Non-pigmented ciliary epithelial cell (primary cell): ENCODE measurements around the gene TPST1.
"Not testable (repeated sequence)": the region's sequence is repeated elsewhere in the genome, so short reads cannot be mapped to it uniquely, and the experiment has no call there.

ENCODE experiments used
- DNase-seq: peaks from one replicate; pipeline ENCODE4 v3.0.0-alpha.2; 2010; ENCODE audit warnings: low read depth

TPST1 gene

DNA sequence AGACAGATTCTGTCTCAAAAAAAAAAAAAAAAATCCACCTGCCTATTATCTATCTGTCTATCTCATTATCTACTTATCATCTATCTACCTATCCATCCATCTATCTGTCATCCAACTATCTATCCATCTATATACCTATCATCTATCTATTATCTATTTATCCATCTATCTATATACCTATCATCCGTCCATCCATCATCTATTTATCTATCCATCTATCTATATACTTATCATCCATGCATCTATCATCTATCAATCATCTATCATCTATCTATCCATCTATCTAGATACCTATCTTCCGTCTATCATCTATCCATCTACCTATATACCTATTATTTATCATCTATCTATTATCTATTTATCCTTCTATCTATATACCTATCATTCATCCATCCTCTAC is 16.5 kb upstream of the TPST1 start:
- no peak for DNase-seq

DNA sequence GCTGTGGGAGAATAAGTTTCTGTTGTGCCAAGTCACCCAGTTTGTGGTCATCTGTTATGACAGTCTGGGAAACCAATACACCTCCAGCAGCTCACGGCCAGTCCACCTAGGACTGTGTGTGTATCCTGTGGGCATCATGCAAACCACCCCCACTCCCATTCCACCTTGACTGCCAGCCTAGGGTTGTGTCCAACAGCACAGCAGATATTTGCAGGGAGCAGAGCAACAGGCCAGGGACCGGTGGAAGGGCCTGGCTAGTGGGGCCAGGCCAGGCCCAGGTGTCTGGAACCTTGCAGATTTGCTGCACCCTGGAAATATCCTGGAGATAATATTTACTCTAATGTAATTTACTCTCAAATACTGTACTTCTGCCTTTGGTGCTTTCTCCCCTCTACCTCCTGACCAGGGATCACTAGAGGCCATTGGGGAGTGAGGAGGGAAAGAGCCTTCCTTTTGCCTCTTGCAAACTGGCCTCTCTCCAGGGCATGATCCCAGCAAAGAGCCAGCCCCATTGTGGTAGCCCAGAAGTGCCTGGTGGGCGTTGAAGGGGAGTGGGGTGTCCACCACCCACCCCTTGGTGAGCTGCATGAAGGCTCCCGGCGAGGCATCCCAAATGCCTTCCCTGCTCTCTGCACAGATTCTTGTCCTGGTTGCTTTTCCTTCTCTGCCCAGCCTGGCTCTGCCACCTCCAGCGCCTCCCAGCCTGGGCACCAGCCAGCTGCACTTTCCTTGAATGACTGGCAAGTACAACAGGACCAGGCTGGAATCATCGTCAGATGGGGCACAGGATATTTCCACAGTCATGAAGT is 15.2 kb upstream of the TPST1 start:
- DNase-seq, result no peak

DNA sequence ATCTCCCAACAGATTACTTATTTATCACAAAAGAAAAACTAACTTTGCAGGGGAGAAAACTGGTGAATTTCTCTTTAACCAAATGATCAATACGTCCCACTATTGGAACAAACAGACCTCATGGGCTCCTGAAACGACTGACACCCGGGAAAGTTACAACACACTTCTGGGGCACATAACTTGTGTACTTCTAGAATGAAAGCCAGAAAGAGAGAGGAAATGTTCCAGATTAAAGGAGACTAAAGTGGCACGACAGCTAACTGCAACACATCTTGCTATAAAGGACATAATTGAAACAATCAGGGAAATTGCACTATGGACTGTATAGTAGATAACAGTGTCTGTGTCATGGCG is 14.7 kb upstream of the TPST1 start:
- DNase-seq, result no peak

DNA sequence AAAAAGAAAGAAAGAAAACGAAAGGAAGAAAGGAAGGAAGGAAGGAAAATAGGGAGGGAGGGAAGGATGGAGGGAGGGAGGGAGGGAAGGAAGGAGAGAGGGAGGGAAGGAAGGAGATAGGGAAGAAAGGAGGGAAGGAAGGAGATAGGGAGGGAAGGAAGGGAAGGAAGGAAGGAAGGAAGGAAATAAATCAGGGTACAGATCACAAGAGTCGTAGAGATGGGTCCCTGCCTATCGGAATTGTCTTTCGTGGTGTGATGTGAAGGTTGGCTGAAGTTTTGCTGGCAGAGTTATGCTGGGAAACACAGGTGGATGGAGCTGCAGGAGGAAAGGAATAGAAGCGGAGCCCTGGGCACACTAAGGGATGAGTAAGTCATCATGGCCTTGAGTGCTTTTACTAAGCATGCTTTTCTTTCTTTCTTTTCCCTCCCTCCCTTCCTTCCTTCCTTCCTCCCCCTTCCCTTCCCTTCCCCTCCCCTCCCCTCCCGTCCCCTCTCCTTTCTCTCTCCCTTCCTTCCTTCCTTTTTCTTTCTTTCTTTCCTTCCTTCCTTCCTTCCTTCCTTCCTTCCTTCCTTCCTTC is 11.9 kb upstream of the TPST1 start:
- DNase-seq, result no peak

DNA sequence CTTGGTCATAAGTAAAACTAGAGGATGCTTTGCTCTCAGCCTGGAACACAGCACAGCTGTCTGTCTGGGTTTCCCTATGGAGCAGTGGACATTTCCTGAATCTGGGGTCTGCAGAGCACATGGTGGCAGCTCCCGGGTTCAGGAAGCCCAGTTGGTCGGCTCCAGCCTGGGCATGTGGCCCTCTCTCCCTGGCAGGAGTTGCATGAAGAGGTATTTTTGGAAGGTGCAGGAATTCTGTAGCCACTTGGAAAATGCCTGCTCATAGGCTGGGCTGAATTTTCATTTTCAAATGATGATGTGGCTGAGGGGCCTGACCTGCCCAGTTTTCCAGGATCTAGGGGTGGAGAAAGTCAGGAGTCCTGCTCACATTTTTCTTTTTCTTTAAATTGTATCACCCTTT is 6.7 kb upstream of the TPST1 start:
- DNase-seq, result no peak

DNA sequence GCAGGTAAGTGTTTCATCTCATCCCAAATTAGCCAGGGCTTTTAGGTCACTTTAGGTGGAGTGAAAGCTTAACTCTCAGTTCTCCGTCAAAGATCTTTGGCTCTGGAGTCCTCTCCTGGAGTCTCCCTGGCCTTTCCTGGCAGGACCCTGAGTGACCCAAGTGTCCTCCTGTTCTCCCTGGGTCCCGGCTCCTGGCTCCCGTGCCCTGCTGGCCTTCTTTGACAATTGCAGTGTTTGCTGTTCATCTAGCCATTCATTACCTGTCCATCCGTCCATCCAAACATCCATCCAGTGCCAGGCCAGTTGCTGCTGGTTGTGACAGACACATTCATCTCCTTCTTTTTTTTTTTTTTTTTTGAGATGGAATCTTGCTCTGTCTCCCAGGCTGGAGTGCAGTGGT is 6.2 kb upstream of the TPST1 start:
- DNase-seq, result no peak

DNA sequence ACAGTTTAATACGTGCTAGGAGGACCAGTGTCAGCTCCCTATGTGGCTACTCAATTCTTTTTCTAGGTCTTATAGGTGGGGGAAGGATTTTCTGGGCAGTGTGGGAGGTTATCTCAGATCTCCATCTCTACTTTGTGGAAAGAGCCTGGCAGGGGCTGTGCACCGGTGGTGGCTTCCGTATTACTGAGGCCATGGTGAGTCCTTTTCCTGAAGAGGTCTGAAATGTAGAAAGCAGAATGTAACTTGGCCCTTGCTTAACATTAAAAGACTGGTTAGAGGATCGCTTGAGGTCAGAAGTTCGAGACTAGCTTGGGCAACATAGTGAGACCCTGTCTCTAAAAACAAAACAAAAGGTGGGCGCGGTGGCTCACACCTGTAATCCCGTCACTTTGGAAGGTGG is 2.7 kb upstream of the TPST1 start:
- no peak for DNase-seq

DNA sequence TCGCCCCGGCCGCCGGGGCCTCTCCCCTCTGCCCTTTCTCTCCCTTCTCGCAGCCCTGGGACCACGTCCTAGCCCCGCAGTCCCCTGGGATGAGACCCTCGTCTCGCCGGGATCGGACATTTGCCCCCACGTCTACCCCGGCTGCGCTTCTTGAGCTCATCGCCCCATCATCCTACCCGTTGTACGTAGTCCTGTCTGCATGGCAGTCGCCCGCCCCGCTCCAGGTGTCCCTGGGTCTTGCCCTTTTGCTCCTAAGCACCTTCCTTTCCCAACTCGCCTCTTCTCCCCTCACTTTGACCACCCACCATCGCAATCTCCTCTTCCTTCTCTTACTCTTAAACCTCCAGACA is 582 bp downstream of the TPST1 start:
- DNase-seq, result no peak

DNA sequence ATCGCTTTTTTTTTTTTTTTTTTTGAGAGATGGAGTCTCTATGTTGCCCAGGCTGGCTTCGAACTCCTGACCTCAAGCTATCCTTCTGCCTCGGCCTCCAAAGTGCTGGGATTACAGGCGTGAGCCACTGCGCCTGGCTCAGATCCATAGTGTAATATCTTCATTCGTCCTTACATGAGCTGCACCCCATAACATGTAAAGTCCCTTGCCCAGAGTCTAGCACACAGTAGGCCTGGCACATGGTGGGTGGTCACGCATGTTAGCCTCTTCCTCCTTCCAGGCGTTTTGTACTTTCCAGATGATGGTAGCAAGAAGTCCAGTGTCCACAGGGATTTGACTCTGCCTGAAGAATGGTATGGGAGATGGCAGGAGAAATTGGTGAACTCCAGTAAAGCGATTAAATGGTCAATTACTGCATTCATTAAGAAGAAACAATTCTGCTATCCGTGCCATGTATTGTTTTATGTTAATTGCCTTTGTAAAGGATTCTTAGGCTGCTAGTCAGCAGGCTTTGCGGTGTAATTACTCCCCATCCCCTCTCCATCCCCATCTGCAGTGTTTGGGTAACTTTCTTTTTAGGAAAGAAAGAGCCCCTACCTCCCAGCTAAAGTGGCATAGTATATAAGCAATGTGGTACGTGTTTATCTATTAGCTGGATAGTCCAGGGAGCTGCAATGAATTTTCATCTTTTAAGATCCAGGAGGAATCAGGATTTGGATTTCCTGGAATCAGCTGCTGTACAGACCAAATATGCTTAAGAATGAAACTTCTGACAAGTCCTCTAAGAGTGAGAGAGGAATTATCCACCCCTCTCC is 1.2 kb downstream of the TPST1 start:
- DNase-seq, result no peak

DNA sequence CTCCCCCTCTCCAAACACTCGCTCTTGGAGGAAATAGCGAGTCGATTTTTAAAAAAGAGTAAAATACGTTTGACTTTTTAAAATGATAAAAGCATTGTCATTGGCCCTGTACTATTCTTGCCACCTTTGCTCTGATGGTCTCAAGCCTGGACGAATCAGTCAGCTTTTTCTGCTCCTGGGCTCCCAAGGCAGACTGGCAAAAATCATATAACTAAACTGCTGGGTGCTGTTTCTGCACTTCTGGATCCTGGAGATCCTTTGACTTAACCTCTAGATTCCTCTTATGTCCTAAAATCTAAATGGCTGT is 1.8 kb downstream of the TPST1 start:
- DNase-seq, result no peak

DNA sequence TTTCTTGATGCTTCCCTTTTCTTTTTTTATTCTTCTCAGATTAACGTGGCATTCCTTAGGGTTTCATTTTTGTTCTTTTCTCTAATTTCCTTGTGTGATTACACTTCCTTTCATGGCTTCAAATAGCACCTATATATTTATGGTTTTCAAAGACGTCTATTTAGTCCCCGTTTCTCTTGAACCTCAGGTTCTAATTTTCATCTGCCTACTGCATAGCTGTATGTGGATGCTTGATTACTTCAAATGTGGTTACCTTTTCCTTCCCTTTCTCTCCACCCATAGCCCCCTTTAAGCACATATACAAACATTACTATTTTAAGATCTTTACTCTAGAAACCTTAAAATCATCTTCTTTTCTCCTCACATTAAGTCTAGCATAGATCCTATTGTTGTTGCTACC is 2.4 kb downstream of the TPST1 start:
- no peak for DNase-seq

DNA sequence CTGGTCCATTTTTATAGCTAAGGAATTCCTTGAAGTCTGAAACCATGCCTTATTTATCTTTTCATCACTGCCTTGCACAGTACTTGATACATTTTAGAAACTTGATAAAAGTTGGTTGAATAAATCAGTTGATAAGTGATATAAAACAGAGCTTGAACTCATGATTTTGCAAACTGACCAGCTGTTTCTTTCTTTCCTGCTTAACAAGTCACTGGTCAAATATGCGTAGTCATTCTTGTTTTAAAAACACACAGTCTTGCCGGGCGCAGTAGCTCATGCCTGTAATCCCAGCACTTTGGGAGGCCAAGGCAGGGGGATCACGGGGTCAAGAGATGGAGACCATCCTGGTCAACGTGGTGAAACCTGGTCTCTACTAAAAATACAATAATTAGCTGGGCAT is 6.3 kb downstream of the TPST1 start:
- peak; percentile 52 for DNase-seq

DNA sequence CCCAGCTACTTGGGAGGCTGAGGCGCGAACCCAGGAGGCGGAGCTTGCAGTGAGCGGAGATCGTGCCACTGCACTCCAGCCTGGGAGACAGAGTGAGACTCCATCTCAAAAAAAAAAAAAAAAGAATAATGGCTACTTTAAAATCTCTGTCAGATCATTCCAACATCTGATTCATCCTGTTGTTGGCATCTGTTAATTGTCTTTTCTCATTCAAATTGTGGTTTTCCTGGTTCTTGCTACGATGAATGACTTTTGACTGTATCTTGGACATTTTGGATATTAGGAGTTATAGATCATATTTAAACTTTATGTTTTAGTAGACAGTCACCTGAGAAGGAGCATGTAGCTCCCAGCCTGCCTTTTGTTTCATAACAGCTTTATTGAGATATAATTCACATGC is 8.5 kb downstream of the TPST1 start:
- DNase-seq, result no peak

DNA sequence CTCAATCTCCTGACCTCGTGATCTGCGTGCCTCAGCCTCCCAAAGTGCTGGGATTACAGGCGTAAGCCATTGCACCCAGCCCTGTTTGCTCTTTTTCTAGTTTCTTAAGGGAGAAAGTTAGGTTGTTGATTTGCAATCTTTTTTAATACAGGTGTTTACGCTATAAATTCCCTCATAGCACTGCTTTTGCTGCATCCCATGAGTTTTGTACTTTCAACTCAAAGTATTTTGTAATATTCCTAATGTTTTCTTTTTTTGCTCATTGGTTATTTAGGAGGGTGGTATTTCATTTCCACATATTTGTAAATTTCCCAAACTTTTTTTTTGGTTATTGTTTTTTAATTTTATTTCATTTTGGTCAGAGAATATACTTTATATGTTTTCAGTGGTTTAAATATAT is 11.6 kb downstream of the TPST1 start:
- DNase-seq, result no peak

DNA sequence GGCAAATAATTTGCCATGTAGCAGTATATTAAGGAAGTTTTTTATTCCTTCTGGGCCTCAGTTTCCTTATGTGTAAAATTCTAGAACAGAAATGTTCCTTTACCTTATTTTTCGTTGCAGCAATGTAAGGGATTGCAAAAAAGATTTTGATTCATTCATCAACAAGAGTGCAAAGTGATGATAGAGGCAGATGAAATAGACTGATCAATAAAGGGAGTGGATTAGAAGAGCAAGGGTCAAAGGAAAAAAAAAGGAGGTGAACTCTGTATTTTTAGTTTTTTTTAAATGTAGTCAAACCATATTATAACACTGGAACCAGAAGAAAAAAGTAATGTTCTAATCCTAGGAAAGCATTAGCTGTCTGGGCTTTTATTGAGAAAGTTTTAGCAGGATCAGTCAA is 14.7 kb downstream of the TPST1 start:
- DNase-seq, result no peak

DNA sequence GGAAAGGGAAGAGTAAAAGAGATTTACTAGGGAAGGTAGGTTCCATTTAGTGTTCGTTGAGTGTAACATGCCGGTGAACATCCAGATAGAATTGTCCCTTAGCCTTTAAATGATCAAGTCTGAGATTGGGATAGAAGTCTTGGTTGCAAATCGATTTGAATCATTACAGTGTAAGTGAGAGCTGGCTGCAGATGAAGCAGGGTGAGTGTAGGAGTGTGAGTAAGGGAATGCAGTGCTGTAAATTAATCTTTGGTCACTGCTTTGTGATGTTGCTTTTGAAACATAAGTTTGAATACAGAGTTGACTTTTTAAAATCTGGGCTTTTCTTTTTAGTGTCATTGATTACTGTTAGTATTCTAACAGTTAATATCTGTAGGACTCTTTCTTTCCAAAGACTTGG is 16.3 kb downstream of the TPST1 start:
- DNase-seq, result no peak

DNA sequence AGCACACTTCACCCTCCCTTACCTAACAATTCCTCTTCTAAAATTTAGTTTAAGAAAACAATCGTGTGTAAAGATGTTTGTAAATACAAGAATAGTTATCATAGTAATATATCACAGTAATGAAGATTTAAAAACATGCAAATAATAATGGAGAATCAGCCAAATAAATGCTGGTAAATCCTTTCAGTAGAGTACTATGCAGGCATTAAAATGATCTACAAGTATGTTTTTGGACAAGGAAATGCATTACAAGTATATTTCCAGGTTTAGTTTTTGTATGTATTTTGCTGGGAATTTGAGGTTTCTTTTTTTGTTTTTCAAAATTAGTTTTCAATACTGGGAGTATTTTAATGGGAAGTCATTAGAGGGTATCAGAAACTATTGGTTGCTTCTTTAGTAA is 22.7 kb downstream of the TPST1 start:
- no peak for DNase-seq

DNA sequence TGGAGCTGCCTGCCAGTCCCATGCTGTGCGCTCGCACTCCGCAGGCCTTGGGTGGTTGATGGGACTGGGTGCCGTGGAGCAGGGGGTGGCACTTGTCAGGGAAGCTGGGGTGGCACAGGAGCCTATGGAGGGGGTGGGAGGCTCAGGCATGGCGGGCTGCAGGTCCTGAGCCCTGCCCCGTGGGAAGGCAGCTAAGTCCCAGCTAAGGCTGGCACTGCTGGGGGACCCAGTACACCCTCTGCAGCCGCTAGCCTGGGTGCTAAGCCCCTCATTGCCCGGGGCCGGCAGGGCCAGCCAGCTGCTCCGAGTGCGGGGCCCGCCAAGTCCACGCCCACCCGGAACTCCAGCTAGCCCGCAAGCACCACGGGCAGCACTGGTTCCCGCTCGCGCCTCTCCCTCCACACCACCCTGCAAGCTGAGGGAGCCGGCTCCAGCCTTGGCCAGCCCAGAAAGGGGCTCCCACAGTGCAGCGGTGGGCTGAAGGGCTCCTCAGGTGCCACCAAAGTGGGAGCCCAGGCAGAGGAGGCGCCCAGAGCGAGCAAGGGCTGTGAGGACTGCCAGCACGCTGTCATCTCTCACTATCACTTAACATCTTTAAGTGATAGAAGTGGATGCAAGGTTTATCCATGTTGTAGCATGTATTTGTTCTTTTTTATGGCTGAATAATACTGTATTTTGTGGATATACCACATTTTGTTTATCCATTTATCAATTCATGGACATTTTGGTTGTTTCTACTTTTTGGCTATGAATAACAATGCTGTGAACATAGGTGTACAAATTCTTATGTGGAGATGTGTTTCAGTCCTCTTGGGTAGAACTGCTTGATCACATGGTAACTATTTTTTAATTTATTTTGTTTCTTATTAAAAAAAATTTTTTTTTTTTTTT is 26.4 kb downstream of the TPST1 start:
- not testable (repeated sequence) for DNase-seq

DNA sequence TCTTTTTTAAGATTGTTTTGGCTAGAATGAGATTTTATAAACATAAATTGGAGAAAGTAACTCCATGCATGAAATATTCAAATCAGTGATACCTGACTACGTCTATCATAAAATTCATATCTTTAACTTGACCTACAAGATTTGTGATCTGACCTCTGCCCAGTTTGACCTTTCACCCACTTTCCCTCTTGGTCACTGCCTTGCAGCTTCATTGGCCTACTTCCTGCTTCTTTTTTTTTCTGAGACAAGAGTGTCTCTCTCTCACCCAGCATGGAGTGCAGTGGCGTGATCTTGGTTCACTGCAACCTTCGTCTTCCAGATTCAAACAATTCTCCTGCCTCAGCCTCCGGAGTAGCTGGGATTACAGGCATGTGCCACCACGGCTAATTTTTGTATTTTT is 28.5 kb downstream of the TPST1 start:
- no peak for DNase-seq

DNA sequence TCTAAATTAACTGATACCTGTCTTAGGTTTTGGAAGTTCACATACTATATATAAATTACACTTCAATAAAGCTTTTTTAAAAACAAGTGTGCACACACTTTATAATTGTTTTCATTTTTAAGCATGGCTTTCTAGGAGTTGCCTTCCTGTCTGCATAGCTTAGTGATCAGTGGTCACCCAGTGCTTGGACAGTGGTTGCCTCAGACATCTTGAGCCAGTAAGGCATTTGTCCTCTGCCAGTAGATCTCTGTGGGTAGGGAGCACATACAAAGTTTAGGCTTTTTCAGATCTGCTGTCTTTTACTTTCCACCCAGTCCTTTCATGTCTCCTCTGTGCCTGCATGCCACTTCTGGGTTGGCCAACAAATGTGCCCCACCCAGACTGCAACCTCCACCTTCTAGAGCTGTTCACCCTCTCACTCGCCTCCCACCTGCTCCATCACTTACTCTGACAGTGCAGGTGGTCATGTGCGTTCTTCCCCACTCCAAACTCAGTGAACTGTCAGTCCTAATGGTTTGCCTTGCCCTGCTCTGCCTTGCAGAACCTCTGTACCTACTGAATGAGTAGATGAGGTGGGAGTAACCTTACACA is 31.7 kb downstream of the TPST1 start:
- DNase-seq, result no peak

DNA sequence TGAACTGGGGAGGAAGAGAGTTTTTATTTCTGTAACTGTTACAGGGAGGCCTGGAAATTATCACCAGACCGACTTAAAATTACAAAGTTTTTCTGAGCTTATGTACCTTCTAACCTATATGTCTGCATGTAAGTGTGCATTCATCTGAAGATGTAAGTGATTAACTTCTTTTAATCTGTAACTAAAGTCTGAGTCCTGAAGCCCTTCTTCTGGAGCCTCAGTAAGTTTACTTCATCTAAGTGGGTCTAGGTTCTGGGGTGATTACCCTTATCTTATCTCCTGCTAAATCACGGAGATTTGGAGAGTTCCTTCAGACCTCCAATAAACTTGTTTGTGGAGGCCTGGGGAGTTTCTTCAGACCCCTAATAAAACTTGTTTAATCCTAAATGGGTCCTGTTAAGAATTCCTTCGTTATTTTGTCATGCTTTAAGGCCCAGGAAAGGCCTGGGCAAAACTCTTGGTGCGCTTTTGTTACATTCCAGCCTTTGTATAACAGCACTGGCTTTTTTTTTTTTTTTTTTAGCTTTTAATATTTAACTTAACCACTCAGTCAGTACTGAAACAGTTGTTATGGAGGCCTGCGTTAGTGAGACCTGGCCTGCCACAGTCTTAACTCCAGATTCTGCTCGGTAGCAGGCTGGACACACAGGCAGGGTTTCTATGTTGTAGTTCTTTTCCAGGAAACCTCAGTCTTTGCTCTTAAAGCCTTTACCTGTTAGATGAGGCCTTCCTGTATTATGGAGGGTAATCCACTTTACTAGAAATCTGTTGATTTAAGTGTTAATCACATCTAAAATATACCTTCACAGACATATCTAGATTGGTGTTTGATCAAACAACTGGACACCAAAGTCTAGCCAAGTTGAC is 33.0 kb downstream of the TPST1 start:
- no peak for DNase-seq
